Right cardiac atrium (tissue), 5 donors: ENCODE measurements around the gene CNTNAP2. TPM values are rescaled to one million over a fixed set of nuclear protein-coding genes. Genes with fewer than 3 reads are reported as not detected.

ENCODE experiments used
- ATAC-seq, 2 donors: fragments of 200-7000 bp; cut with Tn5 transposase; one replicate each; pipeline versions ENCODE4 v1.8.0 to v1.9.1; 2020; ENCODE audit warnings: moderate library complexity in 2 of 2, mild to moderate bottlenecking in 1 of 2
- DNase-seq, 3 donors: peaks; one replicate each; pipeline ENCODE4 v3.0.0-alpha.2; 2020
- H3K27ac ChIP-seq: one replicate; pipeline ENCODE4 v1.5.1; 2013; ENCODE audit warnings: mild to moderate bottlenecking, low read length, control low read depth, moderate library complexity
- H3K27me3 ChIP-seq: one replicate; pipeline ENCODE4 v1.6.1; 2013; ENCODE audit not compliant: control insufficient read depth, insufficient read depth
- H3K4me1 ChIP-seq: one replicate; pipeline ENCODE4 v1.6.1; 2013; ENCODE audit warnings: low read length; ENCODE audit not compliant: control insufficient read depth, insufficient read depth
- H3K4me3 ChIP-seq: one replicate; pipeline ENCODE4 v1.5.1; 2013; ENCODE audit warnings: low read length, control low read depth
- H3K9me3 ChIP-seq: one replicate; pipeline ENCODE4 v1.6.1; 2013; ENCODE audit warnings: low read length; ENCODE audit not compliant: control insufficient read depth
- WGBS: extraction: QIAGEN DNeasy Blood & Tissue Kit; methylation state at CpG from one replicate; pipeline ENCODE4 v1.1.7; 2013; 5-methylcytosine and 5-hydroxymethylcytosine counted together
- intact Hi-C, 4 donors: fragments of 100-400 bp; cut with DNase I; formaldehyde crosslinking; loops; one replicate each; pipeline versions ENCODE4 v1.11.0 to v1.14.0; 2022 to 2023
- long read RNA-seq, 4 donors: library from polyadenylated mRNA; unstranded; transcript quantifications; one replicate each; pipeline ENCODE4 v2.0.0, GENCODE V29; 2020 to 2021
- polyA plus RNA-seq: library from polyadenylated mRNA; stranded (reverse); fragments of 200-250 nt; gene quantifications from one replicate; pipeline ENCODE4 v1.2.3, GENCODE V29; 2013
- total RNA-seq, 4 donors: library from RNA; stranded (reverse); fragmentation: NEBNext Ultra II Directional; extraction: Animal tissue kit (Norgen Biotek cat#: 25700); gene quantifications; one replicate each; pipeline ENCODE4 v1.2.1, GENCODE V29; 2021
- donor health status: healthy with polysubstance abuse.
- donor health status: DM: no; HTN: yes; CAD: no.
- donor health status: DM: no; HTN: no; CAD: no.
- donor health status: DM: no; HTN: yes; CAD: no; lungs with severe emphysema.
- donor health status: DM: yes; HTN: yes; CAD: no.

The CNTNAP2 gene
- 1 to 10 TPM in 1 of 4 donors, under 1 TPM in 2, not detected in 1; 0.88 to 1.7 (median 0.94) TPM for total RNA-seq
- polyA plus RNA-seq, result 0.23 TPM
- long read RNA-seq, donor 1, result 0 reads
- long read RNA-seq, donor 2, result 0 reads
- long read RNA-seq, donor 3, result 0 reads
- long read RNA-seq, donor 4, result 0 reads

- peak within 1 kb of the TSS; percentile 43 for H3K4me3 ChIP-seq
- no peaks in the 10 kb centered on the region for H3K9me3 ChIP-seq
- H3K4me1 ChIP-seq, result peaks cover 4% of the 10 kb centered on the region
- DNase-seq (peak; percentile 6 to 72 (median 63)), ATAC-seq (peak; percentile 40 to 76)
- WGBS, result under 1% methylated on average over 42 of the region's 42 CpGs
- no peaks in the 10 kb centered on the region for H3K27me3 ChIP-seq
- intact Hi-C loops, result no loop called here
- H3K27ac ChIP-seq, result no peak within 1 kb of the TSS
Observed at GRCh38 chr7:146116521-146117222, at the start of gene CNTNAP2. TSS of gene CNTNAP2 (plus strand) at chr7:146116801. CDS start at chr7:146116877, 76 bp downstream.

- no peaks in the 10 kb centered on the region for H3K4me1 ChIP-seq
- H3K27ac ChIP-seq, result no peak overlapping the region
- 26% methylated on average over 3 of the region's 3 CpGs for WGBS
- intact Hi-C loops, result no loop called here
- H3K27me3 ChIP-seq, result no peaks in the 10 kb centered on the region
- no peaks in the 10 kb centered on the region for H3K9me3 ChIP-seq
- ATAC-seq (peak in 1 of 2 donors; percentile 75), DNase-seq (peak in 1 of 3 donors; percentile 32)
- H3K4me3 ChIP-seq, result no peak overlapping the region
Observed at GRCh38 chr7:146067880-146068279, 48.7 kb upstream of the CNTNAP2 start.

GRCh38 chr7:146074195-146074765 is 42.3 kb upstream of the CNTNAP2 start:
- Histone ChIP-seq H3K4me1 (no peaks in the 10 kb centered on the region), H3K9me3 (no peaks in the 10 kb centered on the region), H3K4me3 (no peak overlapping the region), H3K27me3 (no peaks in the 10 kb centered on the region), H3K27ac (no peak overlapping the region)
- intact Hi-C loops, result no loop called here
- 53% methylated on average over 6 of the region's 6 CpGs for WGBS
- ATAC-seq (no peak), DNase-seq (no peak)

- no peaks in the 10 kb centered on the region for H3K9me3 ChIP-seq
- intact Hi-C loops, result no loop called here
Observed at GRCh38 chr7:146076344-146076743, 40.3 kb upstream of the CNTNAP2 start.

GRCh38 chr7:146084086-146084485 is 32.5 kb upstream of the CNTNAP2 start:
- H3K4me3 ChIP-seq, result no peak overlapping the region
- no peaks in the 10 kb centered on the region for H3K4me1 ChIP-seq
- no peak overlapping the region for H3K27ac ChIP-seq
- DNase-seq (no peak), ATAC-seq (no peak)
- intact Hi-C loops, result no loop called here
- no peaks in the 10 kb centered on the region for H3K27me3 ChIP-seq
- H3K9me3 ChIP-seq, result no peaks in the 10 kb centered on the region
- 72% methylated on average over 6 of the region's 6 CpGs for WGBS

More at GRCh38 chr7:146076344-146076743, 40.3 kb upstream of the CNTNAP2 start:
- H3K4me1 ChIP-seq, result no peaks in the 10 kb centered on the region
- H3K27me3 ChIP-seq, result no peaks in the 10 kb centered on the region
- no peak for DNase-seq
- WGBS, result 15% methylated on average over 2 of the region's 2 CpGs
- no peak overlapping the region for H3K4me3 ChIP-seq
- no peak overlapping the region for H3K27ac ChIP-seq
- no peak for ATAC-seq

GRCh38 chr7:146090023-146090645 is 26.5 kb upstream of the CNTNAP2 start:
- no peak for ATAC-seq
- Histone ChIP-seq H3K4me1 (no peaks in the 10 kb centered on the region), H3K4me3 (no peak overlapping the region), H3K27ac (no peak overlapping the region), H3K9me3 (no peaks in the 10 kb centered on the region), H3K27me3 (no peaks in the 10 kb centered on the region)
- DNase-seq, result no peak
- 13% methylated on average over 4 of the region's 4 CpGs for WGBS
- intact Hi-C loops, result no loop called here

GRCh38 chr7:146094356-146094755 is 22.2 kb upstream of the CNTNAP2 start:
- Histone ChIP-seq H3K9me3 (no peaks in the 10 kb centered on the region), H3K4me1 (no peaks in the 10 kb centered on the region), H3K4me3 (no peak overlapping the region), H3K27ac (no peak overlapping the region), H3K27me3 (no peaks in the 10 kb centered on the region)
- 44% methylated on average over 4 of the region's 4 CpGs for WGBS
- intact Hi-C loops, result no loop called here
- DNase-seq (peak in 1 of 3 donors; percentile 24), ATAC-seq (no peak)

GRCh38 chr7:146096994-146097393 is 19.6 kb upstream of the CNTNAP2 start:
- WGBS, result 62% methylated on average over 5 of the region's 5 CpGs
- Histone ChIP-seq H3K27me3 (no peaks in the 10 kb centered on the region), H3K4me1 (no peaks in the 10 kb centered on the region), H3K4me3 (no peak overlapping the region), H3K9me3 (no peaks in the 10 kb centered on the region), H3K27ac (no peak overlapping the region)
- ATAC-seq, result no peak
- intact Hi-C loops, result no loop called here
- DNase-seq, result no peak

GRCh38 chr7:146106319-146106718 is 10.3 kb upstream of the CNTNAP2 start:
- ATAC-seq, result no peak
- Histone ChIP-seq H3K27ac (no peak overlapping the region), H3K27me3 (no peaks in the 10 kb centered on the region), H3K9me3 (no peaks in the 10 kb centered on the region), H3K4me1 (no peaks in the 10 kb centered on the region), H3K4me3 (no peak overlapping the region)
- no peak for DNase-seq
- intact Hi-C loops, result no loop called here
- WGBS, result 36% methylated on average over 3 of the region's 3 CpGs

GRCh38 chr7:146112755-146113154 is 3.8 kb upstream of the CNTNAP2 start:
- intact Hi-C loops, result no loop called here

GRCh38 chr7:146115548-146115850 is 1.1 kb upstream of the CNTNAP2 start:
- WGBS, result 11% methylated on average over 15 of the region's 15 CpGs
- DNase-seq, result no peak
- intact Hi-C loops, result no loop called here
- peaks cover 4% of the 10 kb centered on the region for H3K4me1 ChIP-seq
- H3K27ac ChIP-seq, result no peak overlapping the region
- no peaks in the 10 kb centered on the region for H3K9me3 ChIP-seq
- H3K27me3 ChIP-seq, result no peaks in the 10 kb centered on the region
- ATAC-seq, result peak in 1 of 2 donors; percentile 48
- no peak overlapping the region for H3K4me3 ChIP-seq

More at GRCh38 chr7:146112755-146113154, 3.8 kb upstream of the CNTNAP2 start:
- Histone ChIP-seq H3K9me3 (no peaks in the 10 kb centered on the region), H3K4me1 (peaks cover 4% of the 10 kb centered on the region), H3K4me3 (no peak overlapping the region), H3K27ac (no peak overlapping the region), H3K27me3 (no peaks in the 10 kb centered on the region)
- no peak for ATAC-seq
- WGBS, result 56% methylated on average over 1 of the region's 1 CpG
- no peak for DNase-seq
